ENCODE measurements around the gene APOC3. TPM values are rescaled to one million over a fixed set of nuclear protein-coding genes. Genes with fewer than 3 reads are reported as not detected.

APOC3 gene
- total RNA-seq, 3 donors from 2014 or later: 0.82 to 4.0 (median 2.0) TPM

DNA sequence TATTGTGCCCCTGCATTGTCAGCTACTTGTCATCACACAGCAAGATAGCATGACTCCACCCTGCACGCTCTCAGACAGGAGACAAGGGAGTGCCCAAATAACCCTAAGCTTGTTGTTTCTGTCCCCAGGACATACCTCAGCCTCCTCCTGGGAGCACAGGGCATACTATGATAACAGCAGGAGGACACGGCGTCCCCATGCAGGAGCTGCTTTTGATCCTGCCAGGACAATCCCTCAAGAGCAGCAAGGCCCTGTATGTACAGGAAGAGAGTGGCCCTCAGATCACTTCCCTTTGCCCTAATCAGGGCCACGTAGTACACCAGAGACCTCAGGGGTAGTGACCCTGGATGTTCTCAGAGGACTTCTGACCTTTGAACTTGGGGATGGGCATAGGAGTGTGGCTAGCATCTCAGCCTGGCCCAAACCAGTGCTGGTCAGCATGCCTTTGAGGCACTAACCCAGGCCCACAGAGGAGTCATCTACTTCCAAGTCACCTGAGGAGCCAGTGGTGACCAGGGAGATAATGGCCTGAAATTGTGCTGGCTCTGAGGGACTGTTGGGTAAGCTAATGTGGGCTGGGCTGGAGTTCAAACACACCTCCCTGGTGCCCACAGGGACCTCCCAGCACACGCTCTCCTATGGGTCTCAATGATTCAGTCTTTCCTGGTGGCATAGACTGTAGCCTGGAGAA, 15.8 kb upstream of the APOC3 start:
- Mint-ChIP-seq H3K4me3 (no peak overlapping the region), H3K27me3 (ENCODE audit: low read depth) (no peaks in the 10 kb centered on the region), H3K4me1 (ENCODE audit: low read depth) (no peaks in the 10 kb centered on the region), H3K36me3 (ENCODE audit: insufficient read depth) (no peaks in the 10 kb centered on the region), H3K9me3 (no peaks in the 10 kb centered on the region)
- DNase-seq (no peak), ATAC-seq (no peak)

GRCh38 chr11:116814502-116814901, 15.2 kb upstream of the APOC3 start:
- ATAC-seq (no peak), DNase-seq (no peak)
- no peaks in the 10 kb centered on the region for H3K9me3 Mint-ChIP-seq
- no peaks in the 10 kb centered on the region for H3K27me3 Mint-ChIP-seq (ENCODE audit: low read depth)
- no peak overlapping the region for H3K4me3 Mint-ChIP-seq
- H3K36me3 Mint-ChIP-seq (ENCODE audit: insufficient read depth): no peaks in the 10 kb centered on the region
- no peaks in the 10 kb centered on the region for H3K4me1 Mint-ChIP-seq (ENCODE audit: low read depth)

DNA sequence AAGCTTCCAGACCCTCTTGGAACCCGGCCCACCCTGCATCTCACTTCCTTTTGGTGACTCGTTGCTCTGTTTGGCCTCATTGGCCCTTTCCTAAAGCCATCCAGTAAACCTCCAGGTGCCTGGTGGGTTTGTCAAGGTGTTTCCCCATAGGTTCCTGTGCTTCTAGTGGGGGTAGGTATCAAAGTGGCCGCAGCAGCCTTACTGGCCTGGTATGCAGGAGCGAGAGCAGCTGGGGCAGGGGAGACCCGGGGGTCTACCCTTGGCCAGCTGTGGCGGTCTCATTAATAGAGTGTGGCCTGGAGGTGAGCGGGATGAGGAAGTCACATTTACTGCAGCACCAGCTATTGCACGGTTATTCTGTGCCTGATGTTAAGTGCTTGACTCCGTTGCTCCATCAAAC, 10.7 kb upstream of the APOC3 start:
- H3K9me3 Mint-ChIP-seq: no peaks in the 10 kb centered on the region
- no peak overlapping the region for H3K4me3 Mint-ChIP-seq
- H3K4me1 Mint-ChIP-seq (ENCODE audit: low read depth): no peaks in the 10 kb centered on the region
- no peak for DNase-seq
- H3K36me3 Mint-ChIP-seq (ENCODE audit: insufficient read depth): no peaks in the 10 kb centered on the region
- no peak for ATAC-seq
- no peaks in the 10 kb centered on the region for H3K27me3 Mint-ChIP-seq (ENCODE audit: low read depth)

DNA sequence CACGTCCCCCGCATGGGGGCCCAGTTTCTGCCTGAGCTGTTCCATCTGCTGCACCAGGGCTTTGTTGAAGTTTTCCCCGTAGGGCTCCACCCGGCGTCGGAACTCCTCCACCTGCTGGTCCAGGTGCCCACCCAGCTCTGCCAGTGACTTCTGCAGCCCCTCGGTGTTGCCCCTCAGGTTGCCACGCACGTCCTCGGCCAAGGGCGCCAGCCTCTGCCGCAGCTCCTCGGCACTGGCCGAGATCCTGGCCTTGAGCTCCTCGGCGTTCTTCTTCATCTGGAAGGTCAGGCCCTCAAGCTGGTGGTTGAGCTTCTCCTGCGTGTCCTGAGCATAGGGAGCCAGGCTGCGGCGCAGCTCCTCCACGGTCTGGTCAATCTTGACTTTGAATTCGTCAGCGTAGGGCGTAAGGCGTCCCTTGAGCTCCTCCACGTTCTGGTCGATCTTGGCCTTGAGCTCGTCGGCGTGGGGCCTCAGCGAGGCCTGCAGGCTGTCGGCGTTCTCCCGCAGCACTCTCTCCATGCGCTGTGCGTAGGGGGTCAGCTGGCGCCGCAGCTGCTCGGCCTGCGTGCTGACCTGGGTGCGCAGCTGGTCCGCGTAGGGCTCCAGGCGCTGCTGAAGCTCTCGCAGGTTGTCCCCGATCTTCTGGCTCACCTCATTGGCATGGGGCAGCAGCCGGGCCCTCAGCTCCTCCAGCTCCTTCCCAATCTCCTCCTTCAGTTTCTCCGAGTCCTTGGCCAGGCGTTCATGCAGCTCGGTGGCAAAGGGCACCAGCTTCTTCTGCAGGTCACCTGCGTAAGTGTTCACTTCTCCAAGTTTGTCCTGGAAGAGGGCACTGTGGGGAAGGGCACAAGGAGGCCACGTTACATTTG, 8.4 kb upstream of the APOC3 start:
- no peak for ATAC-seq
- no peaks in the 10 kb centered on the region for H3K9me3 Mint-ChIP-seq
- H3K36me3 Mint-ChIP-seq (ENCODE audit: insufficient read depth): no peaks in the 10 kb centered on the region
- no peaks in the 10 kb centered on the region for H3K4me1 Mint-ChIP-seq (ENCODE audit: low read depth)
- DNase-seq: no peak
- H3K4me3 Mint-ChIP-seq: no peak overlapping the region
- no peaks in the 10 kb centered on the region for H3K27me3 Mint-ChIP-seq (ENCODE audit: low read depth)

- ATAC-seq (no peak), DNase-seq (no peak)
- H3K4me1 Mint-ChIP-seq (ENCODE audit: low read depth): no peaks in the 10 kb centered on the region
- H3K36me3 Mint-ChIP-seq (ENCODE audit: insufficient read depth): no peaks in the 10 kb centered on the region
- no peaks in the 10 kb centered on the region for H3K9me3 Mint-ChIP-seq
- no peak overlapping the region for H3K4me3 Mint-ChIP-seq
- H3K27me3 Mint-ChIP-seq (ENCODE audit: low read depth): no peaks in the 10 kb centered on the region
These were observed 7.1 kb upstream of the APOC3 start for GRCh38 chr11:116822575-116822974.

GRCh38 chr11:116823031-116823843, 6.5 kb upstream of the APOC3 start, which contains the start of gene APOA4:
APOA4 (minus strand) TSS chr11:116823304; CDS start chr11:116823191, 113 bp downstream.
- ATAC-seq (no peak), DNase-seq (no peak)
- H3K4me3 Mint-ChIP-seq: no peak within 1 kb of the TSS
- H3K4me1 Mint-ChIP-seq (ENCODE audit: low read depth): no peaks in the 10 kb centered on the region
- H3K27me3 Mint-ChIP-seq (ENCODE audit: low read depth): no peaks in the 10 kb centered on the region
- no peaks in the 10 kb centered on the region for H3K36me3 Mint-ChIP-seq (ENCODE audit: insufficient read depth)
- no peaks in the 10 kb centered on the region for H3K9me3 Mint-ChIP-seq

DNA sequence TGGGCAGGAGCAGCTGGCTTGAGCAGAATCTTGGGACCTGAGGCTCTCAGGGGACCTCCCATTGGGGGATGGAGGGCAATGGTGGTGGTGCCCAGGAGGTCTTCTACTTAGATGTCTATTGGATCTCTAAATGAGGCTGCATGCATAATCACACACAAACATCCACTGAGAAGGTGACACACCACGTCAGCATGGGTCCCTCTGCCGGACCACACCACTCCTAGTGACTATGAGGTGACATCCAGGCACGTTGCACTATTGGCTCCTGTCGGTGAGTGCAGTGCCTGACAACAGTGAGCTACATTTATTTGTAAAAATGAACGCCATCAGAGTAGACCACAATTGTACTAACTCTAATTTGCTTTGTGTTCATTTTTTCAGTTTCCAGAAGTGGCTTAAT, 4.3 kb upstream of the APOC3 start:
- ATAC-seq: no peak
- no peak for DNase-seq
- no peaks in the 10 kb centered on the region for H3K9me3 Mint-ChIP-seq
- no peaks in the 10 kb centered on the region for H3K36me3 Mint-ChIP-seq (ENCODE audit: insufficient read depth)
- H3K27me3 Mint-ChIP-seq (ENCODE audit: low read depth): no peaks in the 10 kb centered on the region
- no peaks in the 10 kb centered on the region for H3K4me1 Mint-ChIP-seq (ENCODE audit: low read depth)
- H3K4me3 Mint-ChIP-seq: no peak overlapping the region

GRCh38 chr11:116825854-116826750, 3.6 kb upstream of the APOC3 start:
- Mint-ChIP-seq H3K4me3 (no peak overlapping the region), H3K36me3 (ENCODE audit: insufficient read depth) (no peaks in the 10 kb centered on the region), H3K9me3 (no peaks in the 10 kb centered on the region), H3K27me3 (ENCODE audit: low read depth) (no peaks in the 10 kb centered on the region), H3K4me1 (ENCODE audit: low read depth) (no peaks in the 10 kb centered on the region)
- DNase-seq (no peak), ATAC-seq (no peak)

- Mint-ChIP-seq H3K4me3 (no peak overlapping the region), H3K9me3 (no peaks in the 10 kb centered on the region), H3K36me3 (ENCODE audit: insufficient read depth) (no peaks in the 10 kb centered on the region), H3K27me3 (ENCODE audit: low read depth) (no peaks in the 10 kb centered on the region), H3K4me1 (ENCODE audit: low read depth) (no peaks in the 10 kb centered on the region)
- ATAC-seq: no peak
- no peak for DNase-seq
These were observed 2.8 kb upstream of the APOC3 start for GRCh38 chr11:116826751-116827431.

DNA sequence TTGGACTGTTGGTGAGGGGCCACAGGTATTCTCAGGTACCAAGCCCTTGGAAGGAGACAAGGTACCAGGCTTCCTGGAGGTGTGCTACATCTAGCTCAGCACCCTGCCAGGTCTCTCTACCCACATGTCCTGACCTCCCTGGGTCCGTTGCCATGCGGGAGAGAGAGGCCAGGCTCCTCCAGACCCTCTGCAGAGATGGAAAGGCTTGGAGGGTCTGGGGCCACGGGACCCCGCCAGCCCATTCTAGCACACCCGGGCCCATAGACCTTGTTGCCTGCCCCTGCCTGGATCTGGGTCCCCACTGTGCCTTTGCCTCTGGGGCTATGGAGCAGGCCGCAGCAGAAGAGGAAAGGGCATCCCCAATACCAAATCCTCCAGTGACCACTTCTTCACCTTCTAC, 2.2 kb upstream of the APOC3 start:
- no peak for DNase-seq
- no peak for ATAC-seq

GRCh38 chr11:116828632-116829524, 829 bp upstream of the APOC3 start:
- H3K4me1 Mint-ChIP-seq (ENCODE audit: low read depth): no peaks in the 10 kb centered on the region
- H3K4me3 Mint-ChIP-seq: no peak overlapping the region

More for the DNA sequence above, 2.2 kb upstream of the APOC3 start:
- H3K9me3 Mint-ChIP-seq: no peaks in the 10 kb centered on the region
- no peaks in the 10 kb centered on the region for H3K27me3 Mint-ChIP-seq (ENCODE audit: low read depth)
- no peaks in the 10 kb centered on the region for H3K4me1 Mint-ChIP-seq (ENCODE audit: low read depth)
- no peaks in the 10 kb centered on the region for H3K36me3 Mint-ChIP-seq (ENCODE audit: insufficient read depth)
- no peak overlapping the region for H3K4me3 Mint-ChIP-seq

DNA sequence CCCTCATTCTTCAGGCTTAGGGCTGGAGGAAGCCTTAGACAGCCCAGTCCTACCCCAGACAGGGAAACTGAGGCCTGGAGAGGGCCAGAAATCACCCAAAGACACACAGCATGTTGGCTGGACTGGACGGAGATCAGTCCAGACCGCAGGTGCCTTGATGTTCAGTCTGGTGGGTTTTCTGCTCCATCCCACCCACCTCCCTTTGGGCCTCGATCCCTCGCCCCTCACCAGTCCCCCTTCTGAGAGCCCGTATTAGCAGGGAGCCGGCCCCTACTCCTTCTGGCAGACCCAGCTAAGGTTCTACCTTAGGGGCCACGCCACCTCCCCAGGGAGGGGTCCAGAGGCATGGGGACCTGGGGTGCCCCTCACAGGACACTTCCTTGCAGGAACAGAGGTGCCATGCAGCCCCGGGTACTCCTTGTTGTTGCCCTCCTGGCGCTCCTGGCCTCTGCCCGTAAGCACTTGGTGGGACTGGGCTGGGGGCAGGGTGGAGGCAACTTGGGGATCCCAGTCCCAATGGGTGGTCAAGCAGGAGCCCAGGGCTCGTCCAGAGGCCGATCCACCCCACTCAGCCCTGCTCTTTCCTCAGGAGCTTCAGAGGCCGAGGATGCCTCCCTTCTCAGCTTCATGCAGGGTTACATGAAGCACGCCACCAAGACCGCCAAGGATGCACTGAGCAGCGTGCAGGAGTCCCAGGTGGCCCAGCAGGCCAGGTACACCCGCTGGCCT, 641 bp downstream of the APOC3 start:
- DNase-seq: no peak
- Mint-ChIP-seq H3K4me3 (no peak overlapping the region), H3K4me1 (ENCODE audit: low read depth) (peaks cover 6% of the 10 kb centered on the region), H3K27me3 (ENCODE audit: low read depth) (no peaks in the 10 kb centered on the region), H3K9me3 (no peaks in the 10 kb centered on the region), H3K36me3 (ENCODE audit: insufficient read depth) (no peaks in the 10 kb centered on the region)
- ATAC-seq: no peak

More at GRCh38 chr11:116828632-116829524, 829 bp upstream of the APOC3 start:
- no peaks in the 10 kb centered on the region for H3K9me3 Mint-ChIP-seq
- H3K36me3 Mint-ChIP-seq (ENCODE audit: insufficient read depth): no peaks in the 10 kb centered on the region
- no peaks in the 10 kb centered on the region for H3K27me3 Mint-ChIP-seq (ENCODE audit: low read depth)
- no peak for DNase-seq
- no peak for ATAC-seq
